GM19043 (cell line): ENCODE data around the gene ZBTB17.
"Not testable (repeated sequence)": the region's sequence is repeated elsewhere in the genome, so short reads cannot be mapped to it uniquely, and the experiment has no call there.

ENCODE experiments used
- ATAC-seq: cut with Tn5 transposase; IDR thresholded peaks from one replicate; pipeline ENCODE4 v1.9.1; 2021; ENCODE audit warnings: low read depth; ENCODE audit not compliant: unreplicated experiment

ZBTB17 gene

DNA sequence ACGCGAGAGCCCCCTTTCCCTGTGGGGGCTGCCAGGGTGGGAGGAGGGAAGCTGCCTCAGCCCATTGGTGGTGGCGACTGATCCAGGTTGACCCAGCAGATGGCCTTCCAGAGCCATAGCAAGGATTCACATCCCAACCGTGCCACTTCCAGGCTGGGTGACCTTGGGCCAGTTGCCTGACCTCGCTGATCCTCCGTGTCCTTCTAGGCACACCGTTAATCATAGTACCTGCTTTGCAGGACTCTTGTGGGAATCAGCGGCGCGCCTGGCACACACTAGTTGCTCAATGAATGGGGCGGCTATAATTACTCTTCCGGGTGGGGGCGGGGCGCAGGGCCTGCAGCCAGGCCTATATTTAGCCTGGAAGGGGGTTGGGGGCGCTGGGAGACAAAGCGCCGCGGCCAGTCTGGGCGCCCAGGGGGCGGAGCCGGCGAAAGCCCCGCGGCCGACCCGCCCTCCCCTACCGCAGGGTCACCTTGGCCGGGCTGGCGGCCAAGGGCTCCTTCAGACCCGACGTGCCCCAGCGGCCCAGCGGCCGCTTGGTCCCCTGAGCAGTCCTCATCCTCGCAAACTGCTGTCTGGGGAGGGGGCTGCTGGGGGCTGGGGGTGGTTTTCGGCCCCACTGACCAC lies 36.8 kb upstream of the ZBTB17 start:
- ATAC-seq = no peak

DNA sequence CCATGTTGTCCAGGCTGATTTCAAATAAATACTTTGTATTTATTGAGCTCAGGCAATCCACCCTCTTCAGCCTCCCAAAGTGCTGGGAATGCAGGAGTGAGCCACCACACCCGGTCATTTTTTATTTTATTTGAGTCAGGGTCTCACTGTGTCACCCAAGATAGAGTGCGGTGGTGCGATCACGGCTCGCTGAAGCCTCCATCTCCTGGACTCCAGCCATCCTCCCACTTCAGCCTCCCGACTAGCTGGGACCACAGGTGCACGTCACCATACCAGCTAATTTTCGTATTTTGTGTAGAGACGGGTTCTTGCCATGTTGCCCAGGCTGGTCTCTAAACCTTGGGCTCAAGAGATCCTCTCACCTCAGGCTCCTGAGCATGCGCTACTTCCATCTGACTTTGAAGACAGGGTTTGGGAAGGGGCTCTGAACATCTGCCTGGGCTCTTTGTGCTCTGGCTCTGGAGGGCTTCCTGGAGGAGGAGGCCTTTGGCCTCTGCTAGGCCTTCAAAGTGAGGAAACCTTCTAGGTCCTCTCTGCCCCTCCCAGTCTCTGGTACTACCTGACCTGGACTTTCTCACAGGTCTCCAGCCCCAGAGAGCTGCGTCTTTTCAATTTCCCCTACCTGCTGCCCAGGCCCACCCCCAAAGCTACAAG lies 36.2 kb upstream of the ZBTB17 start:
- ATAC-seq = no peak

DNA sequence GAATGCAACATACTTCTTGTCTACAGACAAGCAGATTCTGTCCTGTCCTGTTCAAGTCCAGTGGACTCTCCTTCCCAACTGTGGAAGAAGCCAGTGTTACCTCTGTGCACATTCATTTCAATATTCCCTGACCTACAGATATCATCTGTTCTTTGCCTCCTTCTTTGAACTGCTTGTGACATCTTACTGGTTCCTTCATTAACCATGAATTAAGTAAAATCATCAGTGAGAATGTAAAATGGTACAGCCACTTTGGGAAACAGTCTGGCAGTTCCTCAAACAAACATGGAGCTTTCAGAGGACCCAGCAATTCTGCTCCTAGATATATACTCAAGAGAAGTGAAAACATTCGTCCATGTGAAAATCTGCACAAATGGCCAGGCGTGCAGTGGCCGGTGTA lies 34.9 kb upstream of the ZBTB17 start:
- ATAC-seq = no peak

DNA sequence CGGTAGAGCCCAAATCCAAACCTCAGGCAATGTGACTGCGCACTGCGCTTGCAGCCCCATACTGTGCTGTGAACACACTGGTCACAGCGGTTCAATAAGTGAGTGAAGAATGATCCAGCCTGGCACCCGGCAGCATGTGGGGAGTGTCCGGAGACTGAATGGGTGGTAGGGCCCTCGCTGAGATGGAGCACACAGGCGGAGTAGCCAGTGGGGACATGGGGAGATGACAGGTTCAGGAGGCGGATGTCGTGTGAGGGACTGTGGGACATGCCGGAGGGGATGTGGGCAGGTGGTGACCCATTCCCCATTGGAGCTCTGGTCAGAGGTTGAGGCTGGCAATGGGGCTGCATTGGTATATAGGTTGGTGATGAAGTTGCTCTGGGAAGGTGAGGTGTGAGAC lies 33.8 kb upstream of the ZBTB17 start:
- ATAC-seq = no peak

DNA sequence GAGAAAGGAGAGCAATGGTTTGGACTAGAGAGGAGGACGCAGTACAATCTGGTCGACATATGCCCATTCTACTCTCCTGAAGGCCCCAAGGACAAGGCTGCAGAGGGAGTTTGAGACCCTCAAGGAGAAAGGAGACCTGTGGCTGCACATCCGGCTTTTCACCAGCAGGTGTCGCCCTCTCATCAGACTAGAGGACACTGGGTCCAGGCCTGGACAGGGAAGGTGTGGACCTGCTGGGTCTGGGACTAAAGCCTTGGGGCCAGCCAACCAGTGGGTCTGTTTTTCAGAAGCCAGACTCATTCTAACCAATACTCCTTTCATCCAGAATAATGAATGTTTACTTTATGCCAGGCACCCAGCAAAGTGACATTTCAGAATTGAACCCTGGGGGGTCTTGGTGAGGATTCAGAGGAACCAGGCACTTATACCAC lies 33.1 kb upstream of the ZBTB17 start:
- no peak for ATAC-seq

DNA sequence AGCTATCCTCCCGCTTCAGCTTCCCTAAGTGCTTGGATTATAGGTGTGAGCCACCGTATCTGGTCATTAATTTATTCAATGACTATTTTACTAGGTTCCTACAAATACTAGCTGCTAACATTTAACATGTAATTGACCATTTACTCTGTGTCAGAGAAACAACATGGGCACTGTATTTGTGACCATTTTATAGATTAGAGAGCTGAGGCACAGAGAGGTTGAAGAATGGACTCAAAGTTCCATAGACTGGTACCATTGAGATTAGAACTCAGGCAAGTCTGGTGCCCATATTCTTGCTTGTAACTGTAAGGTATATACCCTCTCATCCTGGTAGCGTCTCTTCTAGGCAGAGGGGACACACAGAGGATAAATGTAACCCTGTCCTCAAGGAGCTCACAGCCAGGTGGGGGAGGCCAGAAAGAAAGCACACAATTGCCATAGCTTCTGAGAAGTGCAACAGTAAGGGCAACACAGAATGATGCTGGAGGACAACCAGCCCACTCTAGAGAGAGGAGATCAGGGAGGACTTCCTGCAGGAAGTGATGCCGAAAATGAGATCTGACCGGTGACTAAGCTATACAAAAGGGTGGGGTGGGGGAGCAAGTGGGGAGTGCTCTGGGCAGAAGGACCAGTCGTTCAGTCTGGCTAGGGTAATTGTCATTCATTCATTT lies 31.9 kb upstream of the ZBTB17 start:
- no peak for ATAC-seq

DNA sequence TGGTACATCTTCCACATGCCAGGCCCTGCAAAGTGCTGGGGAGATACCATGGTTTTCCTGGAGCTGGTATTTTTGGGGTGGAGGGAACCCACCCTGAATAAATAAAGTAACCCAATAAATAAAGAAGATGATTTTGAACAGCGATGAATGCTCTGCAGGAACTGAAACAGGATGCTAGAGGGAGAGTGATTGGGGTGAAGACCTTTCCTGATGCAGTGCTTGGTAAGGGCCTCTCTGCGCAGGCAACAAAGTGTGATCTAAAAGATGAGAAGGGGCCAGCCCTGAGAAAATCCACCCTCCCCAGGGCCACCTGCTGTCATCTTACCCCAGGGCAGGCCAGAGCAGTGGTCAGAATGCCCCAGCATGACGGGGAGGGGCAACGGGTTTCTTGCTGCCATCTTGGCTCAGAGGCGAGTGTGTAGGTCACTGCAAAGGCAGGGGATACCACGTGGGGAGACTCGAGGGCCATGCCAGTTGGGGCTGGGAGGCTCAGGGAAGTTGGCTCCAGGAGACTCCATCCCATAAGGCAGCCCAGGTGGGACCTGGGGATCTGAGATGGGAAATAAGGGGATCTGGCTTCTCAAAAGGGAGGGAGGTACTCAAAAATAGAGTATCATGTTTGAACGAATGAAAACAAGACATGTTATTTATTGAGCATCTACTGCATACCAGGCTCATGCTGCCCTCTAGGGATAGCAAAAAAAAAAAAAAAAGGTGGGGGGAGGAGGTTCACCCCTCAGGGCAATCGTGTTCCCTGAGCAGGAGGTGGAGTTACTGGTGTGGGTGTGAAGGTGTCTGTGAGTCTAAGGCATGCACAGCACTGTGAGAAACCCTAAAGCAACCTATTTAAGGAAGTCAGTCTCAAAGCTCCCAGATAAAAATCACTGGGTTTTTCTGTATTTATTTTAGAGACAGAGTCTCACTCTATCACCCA lies 30.9 kb upstream of the ZBTB17 start:
- no peak for ATAC-seq

DNA sequence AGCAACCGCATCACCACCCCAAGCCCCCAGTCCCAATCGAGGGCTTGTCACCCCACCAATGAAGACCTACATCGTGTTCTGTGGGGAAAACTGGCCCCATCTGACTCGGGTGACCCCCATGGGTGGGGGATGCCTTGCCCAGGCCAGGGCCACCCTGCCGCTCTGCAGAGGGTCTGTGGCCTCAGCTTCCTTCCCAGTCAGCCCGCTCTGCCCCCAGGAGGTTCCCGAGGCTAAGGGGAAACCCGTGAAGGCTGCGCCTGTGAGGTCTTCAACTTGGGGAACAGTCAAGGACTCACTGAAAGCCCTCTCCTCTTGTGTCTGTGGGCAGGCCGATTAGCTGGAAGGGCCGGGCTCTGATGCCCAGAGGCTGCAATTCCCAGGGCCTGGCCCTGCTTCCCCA lies 30.1 kb upstream of the ZBTB17 start:
- no peak for ATAC-seq

DNA sequence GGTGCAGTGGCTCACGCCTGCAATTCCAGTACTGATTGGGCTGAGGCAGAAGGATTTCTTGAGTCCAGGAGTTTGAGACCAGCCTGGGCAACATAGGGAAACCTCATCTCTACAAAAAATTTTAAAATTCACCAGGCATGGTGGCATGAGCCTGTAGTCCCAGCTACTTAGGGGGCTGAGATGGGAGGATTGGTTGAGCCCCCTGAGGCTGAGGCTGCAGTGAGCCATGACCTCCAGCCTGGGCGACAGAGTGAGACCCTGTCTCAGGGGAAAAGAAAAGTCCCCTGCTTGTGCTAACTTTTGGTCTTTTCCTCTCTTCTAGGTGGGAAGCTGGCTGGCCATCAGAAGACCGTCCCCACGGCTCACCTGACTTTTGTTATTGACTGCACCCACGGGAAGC lies 29.7 kb upstream of the ZBTB17 start:
- no peak for ATAC-seq

DNA sequence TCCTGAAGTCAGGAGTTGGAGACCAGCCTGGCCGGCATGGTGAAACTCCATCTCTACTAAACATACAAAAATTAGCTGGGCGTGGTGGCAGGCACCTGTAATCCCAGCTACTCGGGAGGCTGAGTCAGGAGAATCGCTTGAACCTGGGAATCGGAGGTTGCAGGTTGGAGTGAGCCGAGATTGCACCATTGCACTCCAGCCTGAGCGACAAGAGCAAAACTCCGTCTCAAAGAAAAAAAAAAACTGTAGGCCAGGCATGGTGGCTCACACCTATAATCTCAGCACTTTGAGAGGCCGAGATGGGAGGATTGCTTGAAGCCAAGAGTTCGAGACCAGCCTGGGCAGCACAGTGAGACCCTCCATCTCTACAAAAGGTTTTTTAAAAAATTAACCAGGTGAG lies 25.4 kb upstream of the ZBTB17 start:
- not testable (repeated sequence) for ATAC-seq

DNA sequence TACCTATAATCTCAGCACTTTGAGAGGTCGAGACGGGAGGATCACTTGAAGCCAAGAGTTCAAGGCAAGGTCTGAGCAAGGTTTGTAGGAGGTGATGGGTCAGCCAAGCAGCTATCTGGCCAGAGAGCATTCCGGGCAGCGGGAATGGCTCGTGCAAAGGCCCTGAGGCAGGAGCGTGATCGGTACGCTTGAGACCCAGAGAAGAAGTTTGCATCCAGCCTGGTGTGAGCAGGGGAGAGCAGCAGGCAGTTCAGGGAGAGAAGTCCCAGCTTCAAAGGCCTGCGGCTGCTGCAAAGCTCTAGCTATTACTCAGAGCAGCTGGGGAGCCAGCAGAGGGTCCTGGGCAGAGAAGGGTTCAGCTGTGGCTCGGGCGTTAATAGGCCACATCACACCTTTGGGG lies 23.0 kb upstream of the ZBTB17 start:
- no peak for ATAC-seq

DNA sequence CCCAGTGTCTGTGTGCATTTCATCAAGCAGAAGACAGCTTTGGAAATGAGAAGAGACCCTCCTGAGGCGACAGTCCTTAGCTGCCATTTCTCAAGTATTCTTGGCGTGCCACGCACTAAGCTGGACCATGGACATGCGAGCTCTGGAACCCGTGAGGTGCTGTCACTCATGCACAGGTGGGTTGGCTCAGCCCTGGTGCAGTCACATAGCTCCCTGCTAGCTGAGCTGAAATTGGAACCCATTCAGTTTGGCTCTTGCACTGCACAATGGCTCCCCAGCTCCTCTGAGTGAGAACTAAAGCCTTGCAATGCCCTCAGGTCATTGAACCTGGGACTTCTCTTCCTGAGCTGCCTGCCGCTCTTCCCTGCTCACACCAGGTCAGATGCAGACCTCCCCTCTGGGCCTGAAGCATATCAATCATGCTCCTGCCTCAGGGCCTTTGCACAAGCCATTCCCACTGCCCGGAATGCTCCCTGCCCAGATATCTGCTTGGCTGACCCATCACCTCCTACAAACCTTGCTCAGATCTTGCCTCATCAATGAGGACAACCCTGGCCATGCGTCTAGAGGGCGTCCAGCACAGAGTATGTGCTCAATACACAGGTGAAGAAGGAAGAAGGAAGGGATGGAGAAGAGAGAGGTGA lies 21.9 kb upstream of the ZBTB17 start:
- no peak for ATAC-seq

DNA sequence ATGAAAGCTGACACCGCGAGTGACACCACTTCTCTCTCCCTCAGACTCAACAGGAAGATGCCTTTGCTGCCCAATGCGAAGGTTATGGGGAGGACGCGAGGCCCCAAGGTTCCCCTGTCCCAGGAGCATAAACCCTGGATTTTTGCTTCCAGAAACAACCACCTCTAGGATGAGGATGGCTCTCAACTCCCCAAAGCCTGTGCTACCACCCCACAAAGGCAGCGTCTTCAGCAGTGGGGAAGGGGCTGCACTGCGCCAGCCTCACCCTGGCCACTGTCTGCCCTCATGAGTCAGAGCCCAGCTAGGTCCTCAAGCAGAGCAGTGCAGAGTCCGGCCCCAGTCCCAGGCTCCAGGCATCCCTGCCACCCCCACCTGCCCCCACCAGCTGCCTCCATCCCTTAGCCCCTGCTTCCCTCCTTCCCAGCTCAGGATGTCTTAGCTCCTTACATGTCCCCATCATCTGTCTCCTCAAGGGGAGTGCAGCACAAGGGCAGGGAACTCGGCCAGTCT lies 21.2 kb upstream of the ZBTB17 start:
- no peak for ATAC-seq

DNA sequence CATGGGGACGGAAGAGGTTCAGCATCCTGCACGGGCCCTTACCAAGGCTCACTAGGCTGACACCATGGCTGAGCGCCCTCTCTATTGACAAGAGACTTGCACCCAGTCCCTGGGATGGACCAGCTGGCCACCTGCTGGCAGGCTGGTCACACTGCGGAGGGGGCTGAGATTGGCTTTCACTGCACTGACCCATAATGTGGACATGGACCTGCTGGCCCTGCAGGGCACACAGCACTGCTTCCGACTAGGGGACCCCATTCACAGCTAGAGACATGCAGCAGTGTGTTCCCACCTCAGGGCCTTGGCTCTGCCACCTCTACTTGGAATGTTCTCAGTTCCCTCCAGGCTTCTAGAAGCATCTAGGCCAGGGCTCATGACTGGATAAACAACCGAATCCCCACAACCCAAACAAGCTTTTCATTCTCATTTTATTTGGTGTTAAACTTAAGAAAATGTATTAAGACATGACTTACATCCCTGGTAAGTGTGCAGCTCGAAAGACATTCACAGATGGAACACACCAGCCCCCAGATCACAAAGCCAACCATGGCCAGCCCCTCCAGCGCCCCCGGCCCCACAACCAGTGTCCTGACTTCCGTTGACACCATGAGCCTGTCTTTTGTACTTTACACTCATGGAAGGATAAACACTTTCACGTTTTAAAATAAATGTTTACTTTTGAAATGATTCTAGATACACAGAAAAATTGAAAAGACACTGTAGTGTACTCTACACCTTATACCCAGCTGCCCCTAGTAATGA lies 18.9 kb upstream of the ZBTB17 start:
- no peak for ATAC-seq

DNA sequence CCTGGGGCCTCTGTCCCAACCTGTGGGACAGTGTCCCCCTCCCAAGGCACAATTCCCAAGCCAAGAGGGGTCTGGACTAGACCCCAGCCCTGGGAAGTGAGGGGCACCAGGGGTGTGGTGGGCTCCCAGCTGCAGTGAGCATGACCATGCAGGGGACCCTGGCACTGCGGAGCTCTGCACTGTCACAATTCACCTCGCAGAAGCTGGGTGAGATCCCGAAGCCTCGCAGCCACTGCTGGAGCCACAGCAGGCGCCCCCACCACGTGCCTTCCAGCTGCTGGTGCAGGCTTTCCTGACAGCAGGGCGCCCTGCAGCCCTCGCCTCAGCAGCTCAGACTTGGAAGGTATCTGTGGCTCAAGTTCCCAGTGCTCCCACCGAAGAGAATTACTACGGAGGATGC lies 18.2 kb upstream of the ZBTB17 start:
- ATAC-seq = no peak

DNA sequence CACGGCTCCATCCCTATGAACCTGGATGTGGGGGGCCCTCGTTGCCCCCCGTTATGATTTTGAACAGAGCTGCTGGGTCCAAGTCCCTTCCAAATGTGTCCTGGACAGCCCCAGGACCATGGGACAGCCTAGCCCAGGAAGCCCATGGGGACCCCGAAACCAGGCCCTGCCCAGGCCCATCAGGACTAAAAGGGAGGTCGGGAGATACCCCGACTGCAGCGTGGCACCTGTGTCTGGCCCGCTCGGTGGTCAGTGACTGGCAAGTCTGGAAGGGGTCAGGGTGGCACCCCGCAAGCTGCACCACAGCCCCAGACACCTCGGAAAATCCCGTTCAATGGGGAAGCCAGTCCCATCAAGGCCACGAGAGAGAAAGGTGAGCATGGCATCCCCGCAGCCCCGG lies 17.8 kb upstream of the ZBTB17 start:
- no peak for ATAC-seq

DNA sequence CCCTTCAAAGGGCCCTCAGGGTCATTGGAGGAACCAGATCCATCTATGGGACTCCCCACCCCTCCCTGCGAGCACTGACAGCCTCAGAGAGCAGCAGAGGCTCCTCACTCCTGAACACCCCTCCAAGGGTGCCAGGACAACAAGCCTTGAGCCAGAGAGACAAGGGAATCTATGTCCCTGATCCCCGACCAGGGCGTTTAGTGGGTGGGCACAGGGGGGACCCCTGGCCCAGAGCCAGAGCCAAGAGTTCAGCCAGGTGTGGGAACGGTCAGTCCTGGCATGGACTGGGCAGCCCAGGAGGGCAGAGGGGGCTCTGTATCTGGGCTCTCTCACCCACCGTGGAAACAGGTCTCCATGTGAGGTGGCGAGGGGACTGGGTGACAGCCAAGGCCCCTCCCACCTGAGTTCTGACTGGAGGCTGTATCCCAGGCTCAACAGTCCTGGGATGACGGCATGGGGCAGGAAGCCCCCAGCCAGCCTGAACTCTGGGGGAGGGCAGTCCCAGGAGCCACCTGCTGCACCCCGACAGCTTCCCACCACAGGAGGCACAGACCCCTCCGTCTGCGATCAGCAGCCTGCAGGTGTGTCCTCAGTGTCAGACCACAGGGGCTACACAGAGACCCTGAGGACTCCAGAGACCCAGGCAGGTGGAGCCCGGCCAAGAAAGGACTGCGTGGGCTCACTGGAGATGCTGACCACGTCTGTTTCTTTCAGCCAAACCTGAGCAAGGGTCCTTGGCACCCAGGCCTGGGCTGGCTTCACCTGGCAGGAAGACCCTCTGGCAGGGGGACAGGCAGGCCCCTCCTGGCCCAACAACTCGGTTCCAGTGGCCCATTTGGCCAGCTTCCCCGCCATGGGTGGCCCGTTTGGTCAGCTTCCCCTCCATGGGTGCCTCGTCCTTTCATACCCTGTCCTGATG lies 16.9 kb upstream of the ZBTB17 start:
- no peak for ATAC-seq

DNA sequence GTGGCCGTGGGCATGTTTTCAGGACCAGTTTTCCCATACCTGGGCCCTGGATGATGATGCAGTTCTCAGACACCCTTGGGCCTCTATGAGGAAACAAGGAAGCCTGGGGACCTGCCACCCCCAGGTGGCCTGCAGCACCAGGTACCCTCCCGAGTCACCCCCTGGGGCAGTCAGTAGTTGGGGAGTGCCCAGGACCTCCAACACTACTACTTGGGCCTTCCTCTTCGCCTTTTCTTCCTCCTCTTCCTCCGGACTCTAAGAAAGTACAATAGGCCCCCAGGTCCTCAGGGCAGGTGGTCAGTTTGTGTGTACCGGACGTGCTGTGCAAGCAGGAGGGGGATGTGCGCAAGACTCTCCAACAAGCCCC lies 16.3 kb upstream of the ZBTB17 start:
- no peak for ATAC-seq
